Neural crest cell (in vitro differentiated cells): Measurements from ENCODE around the gene TSC22D4. TPM values are rescaled to one million over a fixed set of nuclear protein-coding genes. Genes with fewer than 3 reads are reported as not detected.

ENCODE experiments used
- DNase-seq: peaks from one replicate; pipeline ENCODE4 v3.0.0; 2021; ENCODE audit warnings: low read depth, mixed read lengths, low spot score
- H3K27ac Mint-ChIP-seq: one replicate; pipeline ENCODE4 v1.8.0; 2021; ENCODE audit warnings: mild to moderate bottlenecking, mixed read lengths; ENCODE audit not compliant: unreplicated experiment
- H3K27me3 Mint-ChIP-seq: 2 replicates; pipeline ENCODE4 v1.8.0; 2021; ENCODE audit warnings: low read depth, mild to moderate bottlenecking, mixed read lengths
- H3K36me3 Mint-ChIP-seq: 2 replicates; pipeline ENCODE4 v1.8.0; 2021; ENCODE audit warnings: low read depth, mild to moderate bottlenecking, mixed read lengths
- H3K4me1 Mint-ChIP-seq: 2 replicates; pipeline ENCODE4 v1.8.0; 2021; ENCODE audit warnings: mixed read lengths
- H3K4me3 Mint-ChIP-seq: one replicate; pipeline ENCODE4 v1.8.0; 2021; ENCODE audit warnings: mild to moderate bottlenecking, mixed read lengths
- H3K9me3 Mint-ChIP-seq: 2 replicates; pipeline ENCODE4 v1.8.0; 2021; ENCODE audit warnings: mixed read lengths
- CTCF ChIP-seq: fragments of 200-600 bp; sonication (generic); conservative IDR thresholded peaks from 2 replicates; pipeline ENCODE4 v1.5.0; 2021; ENCODE audit warnings: antibody characterized with exemption, mild to moderate bottlenecking
- total RNA-seq: library from RNA; stranded (reverse); gene quantifications from 2 replicates; pipeline ENCODE4 v1.2.1, GENCODE V29; 2021

TSC22D4 gene
- total RNA-seq, 1 donor from 2014 or later = 32.8 TPM

- Mint-ChIP-seq H3K27ac (peak overlapping the region; percentile 85), H3K4me1 (peaks cover 45% of the 10 kb centered on the region), H3K4me3 (peak overlapping the region; percentile 50), H3K36me3 (no peaks in the 10 kb centered on the region), H3K9me3 (no peaks in the 10 kb centered on the region), H3K27me3 (no peaks in the 10 kb centered on the region)
- TF ChIP-seq CTCF = no peak
- DNase-seq = no peak
These were observed 11.6 kb upstream of the TSC22D4 start for GRCh38 chr7:100490483-100491191.

- TF ChIP-seq CTCF = no peak
- DNase-seq = peak; percentile 91
- Mint-ChIP-seq H3K27me3 (no peaks in the 10 kb centered on the region), H3K27ac (peak overlapping the region; percentile 94), H3K4me1 (peaks cover 48% of the 10 kb centered on the region), H3K36me3 (no peaks in the 10 kb centered on the region), H3K9me3 (no peaks in the 10 kb centered on the region), H3K4me3 (peak overlapping the region; percentile 50)
These were observed 10.8 kb upstream of the TSC22D4 start for GRCh38 chr7:100489824-100490223.

GRCh38 chr7:100489121-100489520 lies 10.1 kb upstream of the TSC22D4 start:
- H3K27me3 Mint-ChIP-seq = no peaks in the 10 kb centered on the region
- no peak for DNase-seq
- peak overlapping the region; percentile 50 for H3K4me3 Mint-ChIP-seq
- peak overlapping the region; percentile 94 for H3K27ac Mint-ChIP-seq
- no peak for TF ChIP-seq CTCF
- H3K9me3 Mint-ChIP-seq = no peaks in the 10 kb centered on the region
- H3K4me1 Mint-ChIP-seq = peaks cover 50% of the 10 kb centered on the region
- no peaks in the 10 kb centered on the region for H3K36me3 Mint-ChIP-seq

- Mint-ChIP-seq H3K36me3 (no peaks in the 10 kb centered on the region), H3K4me3 (no peak overlapping the region), H3K27ac (no peak overlapping the region), H3K27me3 (no peaks in the 10 kb centered on the region), H3K4me1 (peaks cover 47% of the 10 kb centered on the region), H3K9me3 (no peaks in the 10 kb centered on the region)
- DNase-seq = no peak
- TF ChIP-seq CTCF = no peak
These were observed 9.5 kb upstream of the TSC22D4 start for GRCh38 chr7:100488333-100489095.

GRCh38 chr7:100486753-100487446 lies 7.9 kb upstream of the TSC22D4 start:
- no peak for TF ChIP-seq CTCF
- no peak for DNase-seq
- Mint-ChIP-seq H3K4me3 (peak overlapping the region; percentile 75), H3K27ac (peak overlapping the region; percentile 8), H3K9me3 (no peaks in the 10 kb centered on the region), H3K36me3 (no peaks in the 10 kb centered on the region), H3K4me1 (peaks cover 40% of the 10 kb centered on the region), H3K27me3 (no peaks in the 10 kb centered on the region)
